IPS-11a (cell line): ENCODE data around the gene CEP57.
"Not testable (repeated sequence)": the region's sequence is repeated elsewhere in the genome, so short reads cannot be mapped to it uniquely, and the experiment has no call there.

Experiments used
- H3K4me3 ChIP-seq: one replicate; pipeline ENCODE4 v1.5.1; 2013; ENCODE audit warnings: low read depth, low read length, control low read depth

CEP57 gene

DNA sequence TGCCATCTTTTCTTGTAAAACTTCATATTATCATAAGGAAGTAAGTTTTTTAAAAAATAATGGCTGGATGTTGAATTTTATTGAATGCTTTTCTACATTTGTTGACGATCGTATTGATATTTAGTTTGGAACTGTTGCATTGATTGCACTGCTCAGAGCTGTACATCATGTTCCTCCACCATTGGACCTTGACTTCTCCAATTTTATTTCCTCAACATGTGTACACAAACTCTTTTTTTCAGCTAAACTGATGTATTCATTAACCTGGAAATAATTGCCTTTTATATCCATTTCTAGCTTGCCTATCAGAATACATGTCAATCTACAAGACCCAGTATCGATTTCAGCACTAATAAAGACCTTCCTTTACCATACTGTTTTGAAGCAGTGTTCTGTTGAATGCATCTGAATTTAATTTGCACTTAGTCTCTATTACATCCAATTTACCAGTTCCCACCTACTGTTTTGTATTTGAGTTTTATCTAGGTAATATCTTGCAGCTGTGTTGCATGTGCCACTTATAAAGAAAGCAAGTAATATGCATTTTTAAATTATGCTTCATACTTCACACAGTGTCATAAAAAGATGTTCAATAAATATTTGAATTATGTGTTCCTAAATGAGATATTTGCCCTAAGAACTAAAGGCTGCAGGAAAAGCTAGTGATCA is 5.5 kb downstream of the CEP57 start:
- H3K4me3 ChIP-seq: no peak overlapping the region

- no peak overlapping the region for H3K4me3 ChIP-seq
Observed at GRCh38 chr11:95796501-95796900, 6.2 kb downstream of the CEP57 start.

DNA sequence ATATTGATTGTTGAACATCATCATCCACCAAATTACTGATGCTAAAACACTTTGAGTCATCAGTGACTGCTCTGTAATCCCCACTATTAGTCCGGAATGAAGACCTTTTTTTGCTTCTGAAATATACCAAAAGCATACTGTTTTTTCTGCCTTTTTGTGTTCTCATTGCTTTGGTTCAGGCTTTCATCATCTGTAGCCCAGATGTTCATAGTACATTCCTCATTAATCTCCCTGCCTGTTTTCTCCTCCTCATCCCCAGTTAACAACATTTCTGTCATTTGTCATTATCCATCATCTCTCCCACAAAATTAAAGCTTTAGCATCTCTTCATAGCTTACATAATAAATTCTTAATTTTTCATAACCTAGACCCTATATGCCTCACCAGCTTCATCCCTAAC is 9.2 kb downstream of the CEP57 start:
- no peak overlapping the region for H3K4me3 ChIP-seq

GRCh38 chr11:95800438-95800837 is 10.1 kb downstream of the CEP57 start:
- no peak overlapping the region for H3K4me3 ChIP-seq

DNA sequence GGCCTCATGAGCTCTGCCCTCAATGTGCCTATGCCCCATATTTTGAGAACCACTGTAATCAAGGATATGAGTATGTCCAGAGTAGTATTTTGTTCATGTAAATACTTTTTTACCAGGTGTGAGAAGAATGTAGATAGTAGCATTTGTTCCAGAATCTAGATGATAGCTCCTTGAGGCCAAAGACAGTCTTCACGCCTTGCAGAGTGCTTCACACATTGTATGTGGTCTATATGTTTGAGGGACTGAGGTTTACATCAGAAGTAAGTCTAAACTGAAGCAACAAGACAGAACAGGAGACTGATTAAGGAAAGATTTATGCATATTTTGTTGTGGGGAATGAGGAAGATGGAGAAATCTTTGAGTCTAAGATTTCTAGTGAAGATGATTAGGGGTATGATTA is 12.5 kb downstream of the CEP57 start:
- H3K4me3 ChIP-seq: no peak overlapping the region

DNA sequence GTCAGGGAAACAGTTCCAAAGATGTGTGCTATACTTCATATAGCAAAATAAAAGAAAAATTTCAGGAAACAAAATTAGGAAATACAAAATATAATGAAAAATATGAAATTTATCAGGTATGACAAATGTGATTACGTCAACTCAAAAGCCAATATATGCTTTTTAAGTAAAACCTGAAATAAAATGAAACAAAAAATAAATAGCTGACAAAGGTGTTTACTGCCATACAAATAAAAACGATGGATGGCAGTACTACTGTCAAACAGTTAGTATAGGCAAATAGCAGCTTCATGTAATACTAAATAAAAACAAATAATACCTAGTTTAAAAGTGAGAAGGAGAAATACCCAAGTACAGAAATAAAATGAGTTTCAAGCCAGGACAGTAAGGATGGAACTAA is 13.7 kb downstream of the CEP57 start:
- no peak overlapping the region for H3K4me3 ChIP-seq

DNA sequence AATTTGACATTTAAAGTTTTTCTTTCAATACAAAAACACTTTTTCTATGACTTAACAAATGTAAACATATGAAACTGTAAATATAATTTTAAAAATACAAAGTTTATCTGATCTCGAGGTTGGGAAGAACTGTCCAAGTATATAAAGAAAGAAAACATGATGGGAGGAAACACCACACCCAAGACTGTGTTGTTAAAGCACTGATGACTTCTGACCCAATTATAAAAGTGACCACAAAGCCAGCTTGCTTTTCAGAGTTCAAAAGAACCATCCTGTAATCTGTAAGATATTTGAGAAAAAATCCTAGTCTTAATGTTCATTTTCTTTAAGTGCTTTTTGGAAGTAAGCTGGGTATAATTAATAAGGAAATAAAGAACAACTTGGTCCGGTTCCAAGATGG is 15.6 kb downstream of the CEP57 start:
- no peak overlapping the region for H3K4me3 ChIP-seq

- not testable (repeated sequence) for H3K4me3 ChIP-seq
Observed at GRCh38 chr11:95806464-95806863, 16.2 kb downstream of the CEP57 start.

- not testable (repeated sequence) for H3K4me3 ChIP-seq
Observed at GRCh38 chr11:95811052-95811451, 20.8 kb downstream of the CEP57 start.

GRCh38 chr11:95816037-95816436 is 25.7 kb downstream of the CEP57 start:
- no peak overlapping the region for H3K4me3 ChIP-seq

GRCh38 chr11:95821640-95822039 is 31.3 kb downstream of the CEP57 start:
- H3K4me3 ChIP-seq: no peak overlapping the region

DNA sequence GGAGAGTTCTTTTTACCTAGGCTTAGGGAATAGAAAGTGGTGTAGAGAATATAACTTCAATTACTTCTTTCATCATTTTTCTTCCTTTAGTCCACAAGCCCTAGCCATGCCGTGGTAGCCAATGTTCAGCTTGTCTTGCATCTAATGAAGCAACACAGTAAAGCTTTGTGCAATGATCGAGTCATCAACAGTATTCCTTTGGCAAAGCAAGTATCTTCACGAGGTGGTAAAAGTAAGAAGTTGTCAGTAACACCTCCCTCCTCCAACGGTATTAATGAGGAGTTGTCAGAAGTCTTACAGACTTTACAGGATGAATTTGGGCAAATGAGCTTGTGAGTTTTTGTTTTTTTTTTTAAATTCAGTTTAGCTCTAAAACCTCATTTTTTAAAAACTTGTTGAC is 37.4 kb downstream of the CEP57 start:
- H3K4me3 ChIP-seq: no peak overlapping the region

DNA sequence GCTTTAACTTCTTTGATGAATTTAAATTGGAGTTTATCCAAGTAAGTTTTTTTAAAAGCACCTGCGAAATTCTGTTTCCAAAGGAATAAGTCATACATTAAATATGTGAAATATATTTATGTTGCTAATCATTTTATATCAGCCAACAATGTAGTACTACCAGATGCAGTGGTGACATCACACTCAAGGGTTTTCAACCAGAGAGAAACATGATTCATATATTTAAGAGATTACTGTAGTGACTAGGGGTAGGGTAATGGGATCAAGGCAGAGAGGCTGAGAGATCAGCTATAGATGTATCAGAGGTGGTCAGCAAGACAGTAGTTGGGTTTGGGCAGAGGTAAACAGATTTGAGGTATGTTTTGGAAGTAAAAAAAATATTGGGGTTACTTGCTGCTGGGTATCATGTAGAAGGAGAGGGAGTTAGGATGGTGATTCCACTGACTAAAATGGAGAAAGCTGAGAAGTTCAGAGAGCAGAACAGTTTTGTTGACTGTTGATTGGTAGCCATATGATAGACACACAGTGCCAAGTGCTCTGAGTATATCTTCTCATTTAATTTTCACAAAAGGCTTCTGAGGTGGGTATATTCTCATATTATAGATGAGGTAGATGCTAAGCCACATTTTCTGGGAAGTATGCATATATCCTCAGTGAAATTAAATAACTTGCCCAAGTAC is 39.4 kb downstream of the CEP57 start:
- no peak overlapping the region for H3K4me3 ChIP-seq

DNA sequence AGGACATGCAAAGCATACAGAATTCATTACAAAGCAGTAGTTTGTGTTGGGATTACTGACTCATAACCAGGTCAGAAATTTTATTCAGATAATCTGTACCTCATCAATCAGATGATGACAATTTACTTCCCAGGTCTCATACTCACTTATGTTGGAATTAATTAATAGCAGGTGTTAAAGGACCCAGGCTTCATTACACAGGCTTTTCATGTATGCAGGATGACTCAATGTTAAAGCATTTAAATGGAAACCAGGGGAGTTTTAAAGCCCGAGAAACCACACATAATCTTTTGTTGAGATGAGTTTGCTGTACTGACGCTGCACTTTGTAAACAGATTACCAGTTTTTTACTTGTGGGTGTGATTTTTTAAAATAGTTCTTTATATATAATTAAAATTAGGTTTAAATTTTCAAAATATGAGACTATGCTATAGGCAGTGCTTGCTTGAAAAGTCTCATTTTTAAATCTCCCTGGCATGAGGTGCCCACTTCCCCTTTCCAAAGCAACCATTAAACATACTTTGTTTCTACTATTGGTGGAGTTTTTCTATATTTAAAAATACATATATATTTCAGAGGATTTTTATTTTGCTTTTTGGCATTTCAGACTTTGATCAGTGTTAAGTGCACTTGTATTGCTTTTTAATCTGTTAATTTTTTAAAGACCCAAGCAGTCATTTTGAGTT is 41.0 kb downstream of the CEP57 start:
- no peak overlapping the region for H3K4me3 ChIP-seq

- no peak overlapping the region for H3K4me3 ChIP-seq
Observed at GRCh38 chr11:95832763-95833162, 42.5 kb downstream of the CEP57 start.

GRCh38 chr11:95833378-95833777 is 43.1 kb downstream of the CEP57 start:
- no peak overlapping the region for H3K4me3 ChIP-seq

- H3K4me3 ChIP-seq: no peak overlapping the region
Observed at GRCh38 chr11:95835351-95835750, 45.1 kb downstream of the CEP57 start.

GRCh38 chr11:95835768-95836488 is 45.6 kb downstream of the CEP57 start:
- no peak overlapping the region for H3K4me3 ChIP-seq

- H3K4me3 ChIP-seq: no peak overlapping the region
Observed at GRCh38 chr11:95845167-95845566, 54.9 kb downstream of the CEP57 start.

- no peak overlapping the region for H3K4me3 ChIP-seq
Observed at GRCh38 chr11:95849087-95849825, 59.0 kb downstream of the CEP57 start.

GRCh38 chr11:95850137-95850536 is 59.8 kb downstream of the CEP57 start:
- H3K4me3 ChIP-seq: no peak overlapping the region
